Keratinocyte (primary cell): ENCODE measurements around the gene DIP2C. TPM values are rescaled to one million over a fixed set of nuclear protein-coding genes. Genes with fewer than 3 reads are reported as not detected.

Experiments used
- DNase-seq: peaks from one replicate; pipeline ENCODE4 v3.0.0-alpha.2; 2011; ENCODE audit warnings: low read depth, missing footprints, low spot score
- FAIRE-seq: peaks from 2 replicates; lab custom pipeline; 2011; peaks lifted over from hg19 to GRCh38; lab: Jason Lieb, UNC
- H2AFZ ChIP-seq: 2 replicates; pipeline ENCODE4 v1.6.0; 2012; ENCODE audit warnings: low read length, control low read depth, inconsistent platforms; ENCODE audit not compliant: control insufficient read depth
- H3K27ac ChIP-seq: 2 replicates; pipeline ENCODE4 v1.5.1; 2011; ENCODE audit warnings: low read length; ENCODE audit not compliant: control insufficient read depth, insufficient read depth
- H3K27me3 ChIP-seq: 3 replicates; pipeline ENCODE4 v1.6.0; 2011; ENCODE audit warnings: low read length; ENCODE audit not compliant: control insufficient read depth, insufficient read depth; ENCODE audit errors: extremely low read depth
- H3K36me3 ChIP-seq, 2 experiments: 2 replicates in 1 of 2; 3 replicates in 1 of 2; pipeline ENCODE4 v1.5.1; 2011; ENCODE audit warnings: low read length in 2 of 2, mild to moderate bottlenecking in 1 of 2; ENCODE audit not compliant: control insufficient read depth in 2 of 2, insufficient read depth in 2 of 2; ENCODE audit errors: extremely low read depth in 1 of 2
- H3K4me1 ChIP-seq: 3 replicates; pipeline ENCODE4 v1.5.1; 2011; ENCODE audit warnings: low read length; ENCODE audit not compliant: control insufficient read depth, insufficient read depth; ENCODE audit errors: extremely low read depth
- H3K4me2 ChIP-seq: 3 replicates; pipeline ENCODE4 v1.6.0; 2011; ENCODE audit warnings: low read depth, low read length; ENCODE audit not compliant: control insufficient read depth, insufficient read depth; ENCODE audit errors: extremely low read depth
- H3K4me3 ChIP-seq, 3 experiments: fragments of 200-600 bp in 1 of 3; sonication (generic) in 1 of 3; 2 replicates in 2 of 3; 3 replicates in 1 of 3; pipeline ENCODE4 v1.5.1; 2011 to 2016; ENCODE audit warnings: low read length in 3 of 3, mild to moderate bottlenecking in 3 of 3, control low read depth in 2 of 3, inconsistent platforms in 1 of 3, low read depth in 1 of 3, mixed read lengths in 1 of 3, mixed run types in 1 of 3, moderate library complexity in 1 of 3; ENCODE audit not compliant: control insufficient read depth in 2 of 3, insufficient read depth in 2 of 3; ENCODE audit errors: extremely low read depth in 1 of 3
- H3K79me2 ChIP-seq: 2 replicates; pipeline ENCODE4 v1.6.0; 2012; ENCODE audit warnings: low read length; ENCODE audit not compliant: control insufficient read depth, insufficient read depth
- H3K9ac ChIP-seq: 3 replicates; pipeline ENCODE4 v1.6.0; 2011; ENCODE audit warnings: low read length; ENCODE audit not compliant: control insufficient read depth, insufficient read depth; ENCODE audit errors: extremely low read depth
- H3K9me1 ChIP-seq: 3 replicates; pipeline ENCODE4 v1.6.0; 2011; ENCODE audit warnings: low read length; ENCODE audit not compliant: control insufficient read depth, insufficient read depth; ENCODE audit errors: extremely low read depth
- H3K9me3 ChIP-seq: 2 replicates; pipeline ENCODE4 v1.5.1; 2012; ENCODE audit warnings: low read depth, low read length; ENCODE audit not compliant: control insufficient read depth
- H4K20me1 ChIP-seq: 3 replicates; pipeline ENCODE4 v1.6.0; 2011; ENCODE audit warnings: low read length; ENCODE audit not compliant: control insufficient read depth, insufficient read depth; ENCODE audit errors: extremely low read depth
- CTCF ChIP-seq, 3 experiments: IDR thresholded peaks in 1 of 3; conservative IDR thresholded peaks in 1 of 3; optimal IDR thresholded peaks in 1 of 3; 2 replicates in 2 of 3; 3 replicates in 1 of 3; pipeline versions ENCODE3 to v1.5.1; 2011; ENCODE audit warnings: low read length in 3 of 3, mild to moderate bottlenecking in 3 of 3, moderate library complexity in 2 of 3, control low read depth in 1 of 3, inconsistent platforms in 1 of 3; ENCODE audit not compliant: insufficient read depth in 2 of 3; ENCODE audit errors: extremely low read depth in 1 of 3
- EZH2 ChIP-seq: IDR thresholded peaks from one replicate; pipeline ENCODE4 v1.6.1; 2012; ENCODE audit warnings: inconsistent platforms, mild to moderate bottlenecking, low read length, moderate library complexity
- dilution Hi-C: fragments of 300-500 bp; cut with MboI; formaldehyde crosslinking; loops from one replicate; pipeline ENCODE4 v1.7.0; 2020; ENCODE audit warnings: low sequenced_read_pairs; ENCODE audit not compliant: extremely low pct_ligation_motif_present
- polyA plus RNA-seq, 5 experiments: library from polyadenylated mRNA; depleted of rRNA in 3 of 5; stranded (reverse) in 3 of 5; stranded (forward) in 1 of 5; unstranded in 1 of 5; fragments of >200 nt; gene quantifications; 1 replicate in 1 of 5; 2 replicates in 3 of 5; 3 replicates in 1 of 5; pipeline versions ENCODE4 v1.2.1 to v1.2.3, GENCODE V29; 2011 to 2012; ENCODE audit warnings: missing spikeins in 2 of 5, low read depth in 1 of 5, low replicate concordance in 1 of 5

Gene DIP2C
- polyA plus RNA-seq, 1 donor (not counting 4 experiments of a cell fraction or from before 2014, with no cell fraction given), result 1.3 TPM

DNA sequence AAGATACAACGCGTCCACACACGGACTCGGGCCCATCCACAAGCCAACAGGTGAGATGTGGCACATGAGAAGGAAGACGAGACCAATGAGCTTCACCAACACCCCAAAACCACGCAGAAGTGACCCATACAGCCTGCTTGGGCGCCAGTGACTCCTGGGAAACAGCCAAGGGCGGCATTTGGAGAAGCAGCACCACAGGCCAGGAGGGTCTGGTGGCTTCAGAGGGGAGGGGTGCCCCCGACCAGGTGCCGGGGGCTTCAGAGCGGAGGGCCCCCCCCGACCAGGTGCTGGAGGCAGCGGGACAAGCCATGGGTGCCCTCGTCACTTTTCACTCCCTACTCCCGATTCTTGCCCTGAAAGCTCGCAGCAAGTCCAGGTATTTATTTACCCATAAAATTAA lies 140.1 kb downstream of the DIP2C start:
- H3K27ac ChIP-seq, result no peak overlapping the region
- no peaks in the 10 kb centered on the region for H3K9me3 ChIP-seq
- FAIRE-seq, result no peak
- DNase-seq, result no peak
- H2AFZ ChIP-seq, result no peak overlapping the region
- dilution Hi-C loops, result no loop called here
- H4K20me1 ChIP-seq, result no peaks in the 10 kb centered on the region
- no peaks in the 10 kb centered on the region for H3K27me3 ChIP-seq
- H3K79me2 ChIP-seq, result no peaks in the 10 kb centered on the region
- no peaks in the 10 kb centered on the region for H3K9me1 ChIP-seq
- no peak overlapping the region for H3K4me2 ChIP-seq
- H3K4me3 ChIP-seq, result no peak overlapping the region
- no peak for TF ChIP-seq CTCF (optimal IDR thresholded peaks at IDR 0.05 in 1 of 3, IDR thresholded peaks at IDR 0.05 in 1 of 3, conservative IDR thresholded peaks at IDR 0.05 in 1 of 3; ENCODE audit: extremely low read depth in 1 of 3, insufficient read depth in 2 of 3, low read length in 3 of 3)
- TF ChIP-seq EZH2, result no peak
- H3K4me1 ChIP-seq, result peaks cover 15% of the 10 kb centered on the region
- no peak overlapping the region for H3K9ac ChIP-seq
- H3K36me3 ChIP-seq, result no peaks in the 10 kb centered on the region

DNA sequence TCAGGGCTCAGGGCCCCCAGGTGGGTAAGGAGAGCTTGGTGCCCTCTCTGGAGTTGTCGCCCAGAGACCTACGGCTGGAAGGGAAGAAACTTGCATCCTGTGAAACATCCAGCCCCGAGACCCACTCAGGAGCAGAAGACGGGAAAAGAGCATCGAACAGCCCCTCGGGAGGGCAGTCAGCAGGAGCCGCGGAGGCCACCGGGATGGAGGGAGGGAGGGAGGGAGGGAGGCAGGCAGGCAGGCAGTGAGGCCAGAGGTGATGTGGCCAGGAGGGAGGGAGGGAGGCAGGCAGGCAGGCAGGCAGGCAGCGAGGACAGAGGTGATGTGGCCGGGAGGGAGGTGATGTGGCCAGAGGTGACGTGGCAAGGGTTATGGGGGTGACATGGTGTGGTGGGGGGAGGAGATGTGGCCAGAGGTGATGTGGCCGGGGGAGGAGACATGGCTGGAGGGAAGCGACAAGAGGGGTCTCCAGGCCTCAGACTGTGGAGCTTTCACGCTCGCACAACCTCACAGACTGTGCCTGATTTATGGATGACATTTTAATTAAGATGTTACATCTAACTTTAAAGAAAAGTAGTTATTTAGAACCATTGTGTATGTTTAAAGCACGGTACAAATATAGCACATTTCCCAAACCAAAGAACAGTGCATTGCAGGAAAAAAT lies 141.1 kb downstream of the DIP2C start:
- Histone ChIP-seq H3K27ac (no peak overlapping the region), H3K79me2 (no peaks in the 10 kb centered on the region), H3K4me3 (no peak overlapping the region), H3K4me1 (peaks cover 15% of the 10 kb centered on the region), H3K36me3 (no peaks in the 10 kb centered on the region), H3K9ac (no peak overlapping the region), H3K27me3 (no peaks in the 10 kb centered on the region), H4K20me1 (no peaks in the 10 kb centered on the region), H3K9me1 (no peaks in the 10 kb centered on the region), H2AFZ (no peak overlapping the region), H3K9me3 (no peaks in the 10 kb centered on the region), H3K4me2 (no peak overlapping the region)
- dilution Hi-C loops, result no loop called here
- FAIRE-seq (no peak), DNase-seq (no peak)
- TF ChIP-seq CTCF (optimal IDR thresholded peaks at IDR 0.05 in 1 of 3, IDR thresholded peaks at IDR 0.05 in 1 of 3, conservative IDR thresholded peaks at IDR 0.05 in 1 of 3; ENCODE audit: extremely low read depth in 1 of 3, insufficient read depth in 2 of 3, low read length in 3 of 3) (no peak), EZH2 (no peak)
